ENCODE measurements around the gene PGAM2. TPM values are rescaled to one million over a fixed set of nuclear protein-coding genes. Genes with fewer than 3 reads are reported as not detected.
A peak's percentile ranks its signal among the peaks of the same experiment; 100 is the strongest.
"Not testable (repeated sequence)": the region's sequence is repeated elsewhere in the genome, so short reads cannot be mapped to it uniquely, and the experiment has no call there.

The PGAM2 gene
- total RNA-seq, 1 experiment from 2014 or later = 8.7 TPM

GRCh38 chr7:44040493-44040891 lies 24.9 kb downstream of the PGAM2 start:
- not testable (repeated sequence) for H3K79me1 ChIP-seq (ENCODE audit: insufficient read depth, low read depth, low read length, poor library complexity, severe bottlenecking); H2BK120ac ChIP-seq (ENCODE audit: low read depth, low read length, poor library complexity, severe bottlenecking); H2AFZ ChIP-seq (ENCODE audit: low read length); H3K4me1 ChIP-seq (ENCODE audit: insufficient read depth, low read length); H3K9ac ChIP-seq (ENCODE audit: extremely low read depth, insufficient read length, low read length); H2AK5ac ChIP-seq (ENCODE audit: insufficient read length, low read length); H3K79me2 ChIP-seq (ENCODE audit: insufficient read depth, low read length); H3T11ph ChIP-seq (ENCODE audit: low read length); H2BK5ac ChIP-seq (ENCODE audit: insufficient read length, low read length); H2BK12ac ChIP-seq (ENCODE audit: insufficient read length, low read depth, low read length); H3K23ac ChIP-seq (ENCODE audit: insufficient read length, low read depth, low read length); H3K27me3 ChIP-seq (ENCODE audit: insufficient read depth, low read length); H4K5ac ChIP-seq (ENCODE audit: insufficient read length, low read depth, low read length); H3K27ac ChIP-seq (ENCODE audit: insufficient read length, low read depth, low read length); H3K27ac Mint-ChIP-seq; H3K56ac ChIP-seq (ENCODE audit: insufficient read length, low read depth, low read length); H4K91ac ChIP-seq (ENCODE audit: insufficient read length, low read depth, low read length); H4K8ac ChIP-seq (replicated peaks; ENCODE audit: insufficient read length, low read depth, low read length); H3K9me3 ChIP-seq (ENCODE audit: control insufficient read depth, low read depth, low read length); H3K14ac ChIP-seq (ENCODE audit: insufficient read depth, low read length); H2BK15ac ChIP-seq (ENCODE audit: low read depth, low read length); H3K9me3 Mint-ChIP-seq; H3K18ac ChIP-seq (ENCODE audit: insufficient read length, low read depth, low read length); H2BK20ac ChIP-seq (ENCODE audit: low read depth, low read length, poor library complexity, severe bottlenecking); H3K36me3 Mint-ChIP-seq (ENCODE audit: insufficient read depth in 1 of 3, low read depth in 3 of 3); H3K4ac ChIP-seq (ENCODE audit: low read depth, low read length); DNase-seq; H4K20me1 ChIP-seq (ENCODE audit: control insufficient read depth, insufficient read depth, insufficient read length)
- H3K27me3 Mint-ChIP-seq (ENCODE audit: low read depth) = peaks cover 28% of the 10 kb centered on the region
- H3K4me2 ChIP-seq (ENCODE audit: insufficient read depth, insufficient read length, low read length) = peak overlapping the region; percentile 25
- H3K23me2 ChIP-seq (ENCODE audit: insufficient read length, low read depth, low read length, poor library complexity, severe bottlenecking) = peaks cover 14% of the 10 kb centered on the region
- WGBS (ENCODE audit: extremely low coverage, insufficient read length, low lambda C conversion rate) = no CpG with 5 or more reads among the region's 46 CpGs
- TF ChIP-seq, protein P1, sequence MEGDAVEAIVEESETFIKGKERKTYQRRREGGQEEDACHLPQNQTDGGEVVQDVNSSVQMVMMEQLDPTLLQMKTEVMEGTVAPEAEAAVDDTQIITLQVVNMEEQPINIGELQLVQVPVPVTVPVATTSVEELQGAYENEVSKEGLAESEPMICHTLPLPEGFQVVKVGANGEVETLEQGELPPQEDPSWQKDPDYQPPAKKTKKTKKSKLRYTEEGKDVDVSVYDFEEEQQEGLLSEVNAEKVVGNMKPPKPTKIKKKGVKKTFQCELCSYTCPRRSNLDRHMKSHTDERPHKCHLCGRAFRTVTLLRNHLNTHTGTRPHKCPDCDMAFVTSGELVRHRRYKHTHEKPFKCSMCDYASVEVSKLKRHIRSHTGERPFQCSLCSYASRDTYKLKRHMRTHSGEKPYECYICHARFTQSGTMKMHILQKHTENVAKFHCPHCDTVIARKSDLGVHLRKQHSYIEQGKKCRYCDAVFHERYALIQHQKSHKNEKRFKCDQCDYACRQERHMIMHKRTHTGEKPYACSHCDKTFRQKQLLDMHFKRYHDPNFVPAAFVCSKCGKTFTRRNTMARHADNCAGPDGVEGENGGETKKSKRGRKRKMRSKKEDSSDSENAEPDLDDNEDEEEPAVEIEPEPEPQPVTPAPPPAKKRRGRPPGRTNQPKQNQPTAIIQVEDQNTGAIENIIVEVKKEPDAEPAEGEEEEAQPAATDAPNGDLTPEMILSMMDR (conservative IDR thresholded peaks at IDR 0.05) = 0 out of 3 replicates have a peak, but pooled peaks have one; percentile 24
- peaks cover 12 to 19% of the 10 kb centered on the region in 2 experiments for H3K4me1 Mint-ChIP-seq
- H3K4me3 Mint-ChIP-seq = peak overlapping the region; percentile 49 to 76; a peak in 3 of 5 replicates

DNA sequence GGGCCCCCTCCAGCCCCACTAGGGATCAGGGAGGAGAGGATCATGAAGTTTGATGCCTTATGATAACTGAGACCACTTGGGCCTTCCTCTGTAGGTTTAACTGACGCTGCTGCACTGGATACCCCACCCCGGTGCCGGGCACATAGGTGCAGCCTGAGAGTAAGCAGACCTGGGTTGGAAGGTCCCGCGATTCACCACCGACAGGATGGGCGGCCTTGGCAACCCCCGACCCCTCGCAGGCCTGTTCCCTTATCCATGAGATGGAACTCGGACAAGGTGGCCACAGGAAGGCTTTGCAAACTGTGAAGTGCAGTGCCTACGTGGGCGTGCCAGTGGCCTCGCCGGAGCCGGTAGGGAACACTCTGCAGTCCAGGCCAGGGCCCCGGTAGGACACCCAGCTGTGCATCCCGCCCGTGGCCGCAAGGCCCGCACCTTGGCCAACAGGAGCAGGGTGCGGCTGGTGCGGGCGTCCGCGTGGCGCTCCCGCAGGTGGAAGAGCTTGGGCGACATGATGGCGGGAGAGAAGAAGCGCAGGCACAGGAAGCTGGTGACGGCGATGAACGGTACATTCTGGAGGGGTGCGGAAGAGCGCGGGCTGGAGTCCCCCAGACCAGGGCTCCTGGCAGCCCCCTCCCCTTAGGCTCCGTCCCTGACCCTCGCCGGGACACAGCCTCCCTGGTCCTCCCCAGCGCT lies 25.4 kb downstream of the PGAM2 start:
- H3K36me3 Mint-ChIP-seq (ENCODE audit: insufficient read depth in 1 of 3, low read depth in 3 of 3); H3K79me2 ChIP-seq (ENCODE audit: insufficient read depth, low read length); H3T11ph ChIP-seq (ENCODE audit: low read length); H3K23me2 ChIP-seq (ENCODE audit: insufficient read length, low read depth, low read length, poor library complexity, severe bottlenecking); H3K27me3 ChIP-seq (ENCODE audit: insufficient read depth, low read length); H2BK5ac ChIP-seq (ENCODE audit: insufficient read length, low read length); H3K9me3 ChIP-seq (ENCODE audit: control insufficient read depth, low read depth, low read length); H3K18ac ChIP-seq (ENCODE audit: insufficient read length, low read depth, low read length); H4K5ac ChIP-seq (ENCODE audit: insufficient read length, low read depth, low read length); H2BK15ac ChIP-seq (ENCODE audit: low read depth, low read length); H2BK12ac ChIP-seq (ENCODE audit: insufficient read length, low read depth, low read length); H2AFZ ChIP-seq (ENCODE audit: low read length); H3K9me3 Mint-ChIP-seq; H3K4me2 ChIP-seq (ENCODE audit: insufficient read depth, insufficient read length, low read length); H3K9ac ChIP-seq (ENCODE audit: extremely low read depth, insufficient read length, low read length); H3K56ac ChIP-seq (ENCODE audit: insufficient read length, low read depth, low read length); H2AK5ac ChIP-seq (ENCODE audit: insufficient read length, low read length); H3K4ac ChIP-seq (ENCODE audit: low read depth, low read length); H3K79me1 ChIP-seq (ENCODE audit: insufficient read depth, low read depth, low read length, poor library complexity, severe bottlenecking); H4K91ac ChIP-seq (ENCODE audit: insufficient read length, low read depth, low read length); DNase-seq; H2BK20ac ChIP-seq (ENCODE audit: low read depth, low read length, poor library complexity, severe bottlenecking); H2BK120ac ChIP-seq (ENCODE audit: low read depth, low read length, poor library complexity, severe bottlenecking); H3K23ac ChIP-seq (ENCODE audit: insufficient read length, low read depth, low read length); H3K14ac ChIP-seq (ENCODE audit: insufficient read depth, low read length); H3K4me1 ChIP-seq (ENCODE audit: insufficient read depth, low read length); H4K8ac ChIP-seq (replicated peaks; ENCODE audit: insufficient read length, low read depth, low read length); H3K27ac ChIP-seq (ENCODE audit: insufficient read length, low read depth, low read length); H3K27ac Mint-ChIP-seq; H4K20me1 ChIP-seq (ENCODE audit: control insufficient read depth, insufficient read depth, insufficient read length): not testable (repeated sequence)
- Mint-ChIP-seq H3K4me1 (peaks cover 8 to 16% of the 10 kb centered on the region in 2 experiments), H3K27me3 (ENCODE audit: low read depth) (peaks cover 28% of the 10 kb centered on the region), H3K4me3 (peak overlapping the region; percentile 32 to 65; a peak in 2 of 5 replicates)
- WGBS (ENCODE audit: extremely low coverage, insufficient read length, low lambda C conversion rate) = no CpG with 5 or more reads among the region's 40 CpGs

All from H9 (cell line).